SK-N-MC (cell line): ENCODE results near the gene TET2.

ENCODE experiments used
- EZH2 ChIP-seq: fragments of 200-600 bp; sonication (generic); IDR thresholded peaks from one replicate; pipeline ENCODE4 v1.6.1; 2017; ENCODE audit warnings: antibody characterized with exemption
- FOXP2 ChIP-seq: optimal IDR thresholded peaks from 2 replicates; pipeline ENCODE3; 2011; ENCODE audit warnings: mild to moderate bottlenecking, moderate library complexity; ENCODE audit not compliant: insufficient read depth; ENCODE audit errors: extremely low read length, control extremely low read depth
- POLR2AphosphoS5 ChIP-seq: IDR thresholded peaks from 2 replicates; pipeline ENCODE4 v1.6.1; 2012; ENCODE audit warnings: mild to moderate bottlenecking, low read depth, low read length, borderline replicate concordance

GRCh38 chr4:105189855-105190650 is 43.4 kb downstream of the TET2 start:
- TF ChIP-seq EZH2 = no peak
- no peak for TF ChIP-seq POLR2AphosphoS5
- TF ChIP-seq FOXP2 = no peak
